ENCODE measurements around the gene SDHC. TPM values are rescaled to one million over a fixed set of nuclear protein-coding genes. Genes with fewer than 3 reads are reported as not detected.

The SDHC gene
- total and polyA plus RNA-seq, 2 experiments from 2014 or later = 84.4 to 107 TPM

GRCh38 chr1:161298116-161298515 lies 16.1 kb upstream of the SDHC start (continued):
- no peak for TF ChIP-seq ZNF462 (CRISPR knock-in tag; IDR thresholded peaks at IDR 0.05)

- Histone ChIP-seq H3K4me2 (0 out of 2 replicates have a peak overlapping the region, but pooled peaks have one; percentile 41), H3K4me1 (ENCODE audit: insufficient read depth) (peaks cover 37% of the 10 kb centered on the region), H4K20me1 (replicated peaks; ENCODE audit: insufficient read depth) (no peaks in the 10 kb centered on the region), H2AFZ (no peak overlapping the region), H3F3A (replicated peaks; ENCODE audit: low read depth) (no peaks in the 10 kb centered on the region; the same call in 1 of the 2 replicates), H3K27ac (ENCODE audit: low read depth) (no peak overlapping the region), H3K36me3 (ENCODE audit: insufficient read depth) (no peaks in the 10 kb centered on the region), H3K27me3 (ENCODE audit: insufficient read depth) (no peaks in the 10 kb centered on the region), H3K9me2 (ENCODE audit: insufficient read depth) (no peaks in the 10 kb centered on the region), H3K4me3 (no peak overlapping the region), H3K79me2 (replicated peaks; ENCODE audit: insufficient read depth) (peaks cover 14% of the 10 kb centered on the region)
- Mint-ChIP-seq H3K36me3 (ENCODE audit: low read depth) (no peaks in the 10 kb centered on the region), H3K4me1 (peaks cover 20% of the 10 kb centered on the region), H3K27ac (no peak overlapping the region), H3K27me3 (ENCODE audit: insufficient read depth, low read depth, poor library complexity) (peaks cover under 1% of the 10 kb centered on the region), H3K4me3 (no peak overlapping the region), H3K9me3 (no peaks in the 10 kb centered on the region)
- peak; percentile 89 for ATAC-seq
- no peak for DNase-seq (ENCODE audit: low spot score)
- TF ChIP-seq ZNF114 (CRISPR knock-in tag; IDR thresholded peaks at IDR 0.05) (no peak), CTCF (conservative IDR thresholded peaks at IDR 0.05; ENCODE audit: low read depth in 2 of 2) (no peak), ZNF462 (CRISPR knock-in tag; IDR thresholded peaks at IDR 0.05) (no peak), EZH2 (IDR thresholded peaks at IDR 0.05; ENCODE audit: low read depth, unreplicated experiment) (no peak), CREB1 (CRISPR knock-in tag; IDR thresholded peaks at IDR 0.05; ENCODE audit: low read depth) (no peak), JUNB (IDR thresholded peaks at IDR 0.05; ENCODE audit: unreplicated experiment) (no peak)
Measured at GRCh38 chr1:161299347-161299746, 14.8 kb upstream of the SDHC start.

All from GM23338 (cell line).